Thoracic aorta (tissue), 2 donors: ENCODE data around the gene DRG2. TPM values are rescaled to one million over a fixed set of nuclear protein-coding genes. Genes with fewer than 3 reads are reported as not detected.

ENCODE experiments used
- ATAC-seq: fragments of 150-250 bp; one replicate; pipeline ENCODE4 v1.8.0; 2017; ENCODE audit warnings: low read depth; ENCODE audit not compliant: insufficient number of reproducible peaks, low FRiP score
- DNase-seq: peaks from one replicate; pipeline ENCODE4 v3.0.0-alpha.2; 2020; ENCODE audit warnings: low spot score
- H3K27ac ChIP-seq, 2 donors: fragments of 200-600 bp; sonication (generic); 1 replicate in 1 of 2; 2 replicates in 1 of 2; pipeline ENCODE4 v1.5.1; 2016; ENCODE audit warnings: mild to moderate bottlenecking in 2 of 2, moderate library complexity in 2 of 2
- H3K27me3 ChIP-seq: fragments of 200-600 bp; sonication (generic); replicated peaks from 2 replicates; pipeline ENCODE4 v1.6.0; 2016; ENCODE audit warnings: mild to moderate bottlenecking; ENCODE audit not compliant: insufficient read depth
- H3K36me3 ChIP-seq: fragments of 200-600 bp; sonication (generic); one replicate; pipeline ENCODE4 v1.5.1; 2016
- H3K4me1 ChIP-seq, 2 donors: fragments of 200-600 bp; sonication (generic); 1 replicate in 1 of 2; 2 replicates in 1 of 2; pipeline versions ENCODE4 v1.5.1 to v1.6.0; 2016; ENCODE audit warnings: low read depth in 2 of 2, mild to moderate bottlenecking in 1 of 2; ENCODE audit not compliant: control insufficient read depth in 1 of 2
- H3K4me3 ChIP-seq: fragments of 200-600 bp; sonication (generic); 2 replicates; pipeline ENCODE4 v1.5.1; 2016; ENCODE audit warnings: mild to moderate bottlenecking
- H3K9me3 ChIP-seq: fragments of 200-600 bp; sonication (generic); 2 replicates; pipeline ENCODE4 v1.5.1; 2016
- CTCF ChIP-seq: fragments of 200-600 bp; sonication (generic); IDR thresholded peaks from one replicate; pipeline ENCODE4 v1.5.1; 2019; ENCODE audit warnings: antibody characterized with exemption
- total RNA-seq, 2 donors: library from RNA; depleted of rRNA; stranded (reverse); fragments of >200 nt; gene quantifications; one replicate each; pipeline versions ENCODE4 v1.1.0 to v1.2.3, GENCODE V29; 2016

DRG2 gene
- total RNA-seq, 2 donors from 2014 or later, result 42.3 to 55.6 TPM

GRCh38 chr17:18074566-18075272, 13.0 kb upstream of the DRG2 start:
- ATAC-seq (no peak), DNase-seq (no peak)
- no peak overlapping the region for H3K27ac ChIP-seq
- no peaks in the 10 kb centered on the region for H3K9me3 ChIP-seq
- peaks cover 3 to 12% of the 10 kb centered on the region in 2 donors for H3K4me1 ChIP-seq
- no peak overlapping the region for H3K4me3 ChIP-seq
- TF ChIP-seq CTCF, result no peak
- no peaks in the 10 kb centered on the region for H3K36me3 ChIP-seq
- H3K27me3 ChIP-seq, result no peaks in the 10 kb centered on the region

- Histone ChIP-seq H3K36me3 (no peaks in the 10 kb centered on the region), H3K4me1 (no peaks in the 10 kb centered on the region), H3K4me3 (no peak overlapping the region), H3K27me3 (no peaks in the 10 kb centered on the region), H3K27ac (no peak overlapping the region), H3K9me3 (no peaks in the 10 kb centered on the region)
- TF ChIP-seq CTCF, result no peak
- DNase-seq (no peak), ATAC-seq (no peak)
These were observed 10.8 kb upstream of the DRG2 start for GRCh38 chr17:18076936-18077335.

GRCh38 chr17:18079543-18079942, 8.2 kb upstream of the DRG2 start:
- no peak overlapping the region for H3K4me3 ChIP-seq
- ATAC-seq, result no peak
- H3K4me1 ChIP-seq, result no peaks in the 10 kb centered on the region
- TF ChIP-seq CTCF, result no peak
- no peaks in the 10 kb centered on the region for H3K9me3 ChIP-seq
- DNase-seq, result no peak
- H3K27me3 ChIP-seq, result no peaks in the 10 kb centered on the region
- H3K27ac ChIP-seq, result no peak overlapping the region
- H3K36me3 ChIP-seq, result no peaks in the 10 kb centered on the region

GRCh38 chr17:18084256-18084655, 3.5 kb upstream of the DRG2 start:
- H3K27ac ChIP-seq, result no peak overlapping the region
- no peaks in the 10 kb centered on the region for H3K27me3 ChIP-seq
- DNase-seq (no peak), ATAC-seq (no peak)
- no peaks in the 10 kb centered on the region for H3K36me3 ChIP-seq
- no peaks in the 10 kb centered on the region for H3K9me3 ChIP-seq
- H3K4me3 ChIP-seq, result no peak overlapping the region
- TF ChIP-seq CTCF, result no peak
- peaks cover 0 to 13% of the 10 kb centered on the region in 2 donors for H3K4me1 ChIP-seq

- Histone ChIP-seq H3K9me3 (no peaks in the 10 kb centered on the region), H3K4me1 (peaks cover 0 to 16% of the 10 kb centered on the region in 2 donors), H3K27ac (no peak overlapping the region), H3K4me3 (no peak overlapping the region), H3K36me3 (peaks cover 11% of the 10 kb centered on the region), H3K27me3 (no peaks in the 10 kb centered on the region)
- TF ChIP-seq CTCF, result no peak
- no peak for ATAC-seq
- DNase-seq, result no peak
These were observed 1.9 kb downstream of the DRG2 start for GRCh38 chr17:18089613-18090012.
